Esophagus muscularis mucosa (tissue), 4 donors: ENCODE measurements around the gene NDUFV2. TPM values are rescaled to one million over a fixed set of nuclear protein-coding genes. Genes with fewer than 3 reads are reported as not detected.
"Not testable (repeated sequence)": the region's sequence is repeated elsewhere in the genome, so short reads cannot be mapped to it uniquely, and the experiment has no call there.

Source experiments
- DNase-seq: peaks from one replicate; pipeline ENCODE4 v3.0.0-alpha.2; 2017; ENCODE audit errors: extremely low spot score
- H3K27ac ChIP-seq, 4 donors: fragments of 200-600 bp; sonication (generic); replicated peaks in 1 of 4; 1 replicate in 3 of 4; 2 replicates in 1 of 4; pipeline ENCODE4 v1.5.1; 2016 to 2019; ENCODE audit warnings: mild to moderate bottlenecking in 1 of 4
- H3K27me3 ChIP-seq, 4 donors: fragments of 200-600 bp; sonication (generic); one replicate each; pipeline versions ENCODE4 v1.5.1 to v1.6.0; 2016 to 2019
- H3K36me3 ChIP-seq, 4 donors: fragments of 200-600 bp; sonication (generic); one replicate each; pipeline ENCODE4 v1.5.1; 2016 to 2019
- H3K4me1 ChIP-seq, 4 donors: fragments of 200-600 bp; sonication (generic); one replicate each; pipeline ENCODE4 v1.5.1; 2016 to 2019
- H3K4me3 ChIP-seq, 4 donors: fragments of 200-600 bp; sonication (generic); 1 replicate in 2 of 4; 2 replicates in 2 of 4; pipeline ENCODE4 v1.5.1; 2016 to 2019; ENCODE audit warnings: mild to moderate bottlenecking in 4 of 4, moderate library complexity in 1 of 4
- H3K9me3 ChIP-seq, 4 donors: fragments of 200-600 bp; sonication (generic); 1 replicate in 3 of 4; 2 replicates in 1 of 4; pipeline ENCODE4 v1.5.1; 2016 to 2019
- EP300 ChIP-seq: sonication (generic); formaldehyde crosslinking; IDR thresholded peaks from one replicate; pipeline ENCODE4 v1.6.1; 2017; ENCODE audit warnings: antibody characterized with exemption
- POLR2A ChIP-seq: fragments of 450-650 bp; IDR thresholded peaks from one replicate; pipeline ENCODE4 v1.6.1; 2017; ENCODE audit warnings: antibody characterized with exemption, moderate library complexity, mild to moderate bottlenecking, low read depth
- POLR2AphosphoS5 ChIP-seq, 2 donors: sonication (generic); formaldehyde crosslinking; IDR thresholded peaks; one replicate each; pipeline ENCODE4 v1.6.1; 2017; ENCODE audit warnings: antibody characterized with exemption in 2 of 2
- WGBS: methylation state at CpG from one replicate; pipeline ENCODE4 v1.1.5; 2018; 5-methylcytosine and 5-hydroxymethylcytosine counted together
- intact Hi-C: fragments of 100-400 bp; cut with DNase I; formaldehyde crosslinking; loops from one replicate; pipeline ENCODE4 v1.15.1; 2023
- total RNA-seq, 4 donors: library from RNA; depleted of rRNA; stranded (reverse); fragments of >200 nt; gene quantifications; one replicate each; pipeline versions ENCODE4 v1.1.0 to v1.2.1, GENCODE V29; 2016
- TF ChIP-seq, protein P1 (sequence below), 3 experiments: fragments of 200-600 bp in 2 of 3; fragments of 450-650 bp in 1 of 3; sonication (generic) in 2 of 3; IDR thresholded peaks; one replicate each; pipeline ENCODE4 v1.5.1; 2017 to 2019; ENCODE audit warnings: antibody characterized with exemption in 3 of 3, mild to moderate bottlenecking in 2 of 3, moderate library complexity in 1 of 3

Gene NDUFV2
- total RNA-seq, 4 donors from 2014 or later: 120 to 229 (median 175) TPM

DNA sequence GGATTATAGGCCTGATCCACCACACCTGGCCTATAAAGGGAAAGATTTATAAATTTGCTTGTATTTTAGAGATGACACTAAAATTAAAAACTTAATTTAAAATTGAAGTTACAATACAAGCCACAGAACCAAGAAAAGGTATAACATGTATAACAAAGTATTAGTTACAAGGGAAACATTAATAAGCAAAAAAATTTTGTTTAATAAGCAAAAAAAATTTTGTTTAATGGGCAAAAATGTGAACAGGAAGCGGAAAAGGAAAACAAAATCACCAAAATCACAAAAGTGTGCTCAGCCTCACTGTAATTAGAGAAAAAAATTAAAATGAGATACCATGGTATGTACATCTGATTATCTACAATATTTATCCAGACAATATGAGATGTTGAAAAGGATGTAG lies 15.9 kb upstream of the NDUFV2 start:
- DNase-seq: no peak
- Histone ChIP-seq H3K4me3 (no peak overlapping the region), H3K27me3 (no peaks in the 10 kb centered on the region), H3K27ac (no peak overlapping the region), H3K36me3 (no peaks in the 10 kb centered on the region), H3K9me3 (no peaks in the 10 kb centered on the region), H3K4me1 (peaks cover 0 to 4% (median 0%) of the 10 kb centered on the region in 4 donors)
- intact Hi-C loops: no loop called here
- WGBS: 87% methylated on average over 1 of the region's 1 CpG
- TF ChIP-seq, protein P1, sequence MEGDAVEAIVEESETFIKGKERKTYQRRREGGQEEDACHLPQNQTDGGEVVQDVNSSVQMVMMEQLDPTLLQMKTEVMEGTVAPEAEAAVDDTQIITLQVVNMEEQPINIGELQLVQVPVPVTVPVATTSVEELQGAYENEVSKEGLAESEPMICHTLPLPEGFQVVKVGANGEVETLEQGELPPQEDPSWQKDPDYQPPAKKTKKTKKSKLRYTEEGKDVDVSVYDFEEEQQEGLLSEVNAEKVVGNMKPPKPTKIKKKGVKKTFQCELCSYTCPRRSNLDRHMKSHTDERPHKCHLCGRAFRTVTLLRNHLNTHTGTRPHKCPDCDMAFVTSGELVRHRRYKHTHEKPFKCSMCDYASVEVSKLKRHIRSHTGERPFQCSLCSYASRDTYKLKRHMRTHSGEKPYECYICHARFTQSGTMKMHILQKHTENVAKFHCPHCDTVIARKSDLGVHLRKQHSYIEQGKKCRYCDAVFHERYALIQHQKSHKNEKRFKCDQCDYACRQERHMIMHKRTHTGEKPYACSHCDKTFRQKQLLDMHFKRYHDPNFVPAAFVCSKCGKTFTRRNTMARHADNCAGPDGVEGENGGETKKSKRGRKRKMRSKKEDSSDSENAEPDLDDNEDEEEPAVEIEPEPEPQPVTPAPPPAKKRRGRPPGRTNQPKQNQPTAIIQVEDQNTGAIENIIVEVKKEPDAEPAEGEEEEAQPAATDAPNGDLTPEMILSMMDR (IDR thresholded peaks at IDR 0.05): no peak
- TF ChIP-seq POLR2AphosphoS5 (IDR thresholded peaks at IDR 0.05): no peak
- TF ChIP-seq POLR2A: no peak
- TF ChIP-seq EP300: no peak

DNA sequence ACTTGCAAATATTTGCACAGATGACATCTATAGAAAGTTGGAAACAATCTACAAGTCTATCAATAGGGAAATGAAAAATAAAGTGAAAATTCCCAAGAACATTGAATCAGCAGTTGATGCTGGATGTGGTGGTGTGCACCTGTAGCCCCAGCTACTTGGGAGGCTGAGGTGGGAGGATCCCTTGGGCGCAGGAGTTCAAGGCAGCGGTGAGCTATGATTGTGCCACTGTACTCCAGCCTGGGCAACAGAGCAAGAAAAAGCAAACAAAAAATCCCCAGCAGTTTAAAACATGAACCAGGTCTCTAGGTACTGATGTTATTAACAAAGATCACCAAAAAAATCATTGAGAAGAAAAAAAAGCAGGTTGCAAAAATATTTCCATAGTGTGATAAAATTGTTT lies 15.4 kb upstream of the NDUFV2 start:
- 93% methylated on average over 2 of the region's 2 CpGs for WGBS
- Histone ChIP-seq H3K9me3 (no peaks in the 10 kb centered on the region), H3K4me3 (no peak overlapping the region), H3K36me3 (no peaks in the 10 kb centered on the region), H3K27me3 (no peaks in the 10 kb centered on the region), H3K27ac (no peak overlapping the region), H3K4me1 (peaks cover 0 to 4% (median 0%) of the 10 kb centered on the region in 4 donors)
- TF ChIP-seq EP300: no peak
- no peak for TF ChIP-seq POLR2A
- TF ChIP-seq, protein P1 (IDR thresholded peaks at IDR 0.05): no peak
- no peak for TF ChIP-seq POLR2AphosphoS5 (IDR thresholded peaks at IDR 0.05)
- DNase-seq: no peak
- intact Hi-C loops: no loop called here

DNA sequence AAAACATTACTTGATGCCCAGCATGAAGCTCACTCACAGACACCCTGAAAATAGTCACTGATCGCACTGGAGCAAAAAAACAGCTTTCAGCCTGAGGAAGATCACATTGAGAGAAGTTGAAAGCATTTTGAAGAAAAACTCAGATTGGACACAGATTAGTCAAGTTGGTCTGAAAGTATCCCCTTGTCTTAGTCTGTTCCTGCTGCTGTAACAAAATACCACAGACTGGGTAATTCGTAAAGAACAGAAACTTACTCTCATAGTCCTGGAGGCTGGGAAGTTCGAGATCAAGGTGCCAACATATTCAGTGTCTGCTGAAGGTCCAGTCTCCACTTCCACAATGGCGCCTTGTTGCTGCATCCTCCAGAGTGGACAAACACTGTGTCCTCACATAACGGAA lies 14.2 kb upstream of the NDUFV2 start:
- Histone ChIP-seq H3K9me3 (no peaks in the 10 kb centered on the region), H3K27ac (no peak overlapping the region), H3K4me3 (no peak overlapping the region), H3K27me3 (no peaks in the 10 kb centered on the region), H3K36me3 (no peaks in the 10 kb centered on the region), H3K4me1 (peaks cover 0 to 5% (median 2%) of the 10 kb centered on the region in 4 donors)
- 91% methylated on average over 5 of the region's 5 CpGs for WGBS
- intact Hi-C loops: no loop called here
- DNase-seq: no peak
- TF ChIP-seq EP300: no peak
- TF ChIP-seq POLR2AphosphoS5 (IDR thresholded peaks at IDR 0.05): no peak
- no peak for TF ChIP-seq POLR2A
- TF ChIP-seq, protein P1 (IDR thresholded peaks at IDR 0.05): no peak

DNA sequence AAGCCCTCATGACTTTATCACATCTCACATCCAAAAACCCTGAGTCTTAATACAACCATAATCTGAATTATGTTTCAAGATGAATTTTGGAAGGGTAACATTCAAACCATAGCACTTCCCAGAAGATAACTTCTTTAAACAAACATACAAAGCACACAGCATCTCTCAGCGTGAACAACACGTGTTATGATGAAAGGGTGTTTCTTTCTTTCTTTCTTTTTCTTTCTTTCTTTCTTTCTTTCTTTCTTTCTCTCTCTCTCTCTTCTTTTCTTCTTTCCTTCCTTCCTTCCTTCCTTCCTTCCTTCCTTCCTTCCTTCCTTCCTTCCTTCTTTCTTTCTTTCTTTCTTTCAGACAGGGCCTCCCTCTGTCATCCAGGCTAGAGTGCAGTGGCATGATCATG lies 13.8 kb upstream of the NDUFV2 start:
- intact Hi-C loops, H3K27me3 ChIP-seq, DNase-seq, H3K4me1 ChIP-seq, H3K4me3 ChIP-seq, H3K9me3 ChIP-seq, H3K36me3 ChIP-seq, H3K27ac ChIP-seq: not testable (repeated sequence)
- 95% methylated on average over 2 of the region's 2 CpGs for WGBS

DNA sequence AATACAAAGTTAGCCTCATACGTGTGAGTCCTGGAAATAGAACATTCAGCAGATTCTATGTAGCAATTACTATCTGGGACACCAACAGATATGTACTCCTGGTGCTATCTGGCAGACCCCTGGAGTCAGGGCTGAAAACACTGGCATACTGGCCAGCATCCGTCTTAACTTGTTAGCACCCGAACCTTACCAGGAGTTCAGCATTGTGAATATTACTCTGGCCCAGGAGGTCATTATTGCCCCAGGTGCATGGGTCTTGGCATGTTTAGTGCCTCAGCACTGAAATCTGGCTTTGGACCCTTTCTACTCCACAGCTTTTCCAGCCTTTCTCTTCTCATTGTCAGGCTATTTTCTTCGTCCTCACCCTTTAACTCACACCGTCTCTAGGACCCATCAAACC lies 11.9 kb upstream of the NDUFV2 start:
- 87% methylated on average over 5 of the region's 5 CpGs for WGBS
- Histone ChIP-seq H3K27ac (peak overlapping the region in 1 of 4 donors; percentile 33), H3K27me3 (no peaks in the 10 kb centered on the region), H3K4me3 (no peak overlapping the region), H3K9me3 (no peaks in the 10 kb centered on the region), H3K36me3 (no peaks in the 10 kb centered on the region), H3K4me1 (peaks cover 6 to 25% (median 21%) of the 10 kb centered on the region in 4 donors)
- TF ChIP-seq EP300 (no peak), POLR2A (no peak), POLR2AphosphoS5 (IDR thresholded peaks at IDR 0.05) (no peak)
- TF ChIP-seq, protein P1 (IDR thresholded peaks at IDR 0.05): no peak
- intact Hi-C loops: no loop called here
- DNase-seq: no peak
